GM18907 (cell line): ENCODE measurements around the gene ZDBF2.
A peak's percentile ranks its signal among the peaks of the same experiment; 100 is the strongest.
"Not testable (repeated sequence)": the region's sequence is repeated elsewhere in the genome, so short reads cannot be mapped to it uniquely, and the experiment has no call there.

Experiments
- ATAC-seq: cut with Tn5 transposase; IDR thresholded peaks from one replicate; pipeline ENCODE4 v1.9.1; 2021; ENCODE audit warnings: mild to moderate bottlenecking, moderate library complexity; ENCODE audit not compliant: unreplicated experiment

ZDBF2 gene

GRCh38 chr2:206316141-206316540, 41.7 kb downstream of the ZDBF2 start:
- no peak for ATAC-seq

- no peak for ATAC-seq
Observed at GRCh38 chr2:206323033-206323432, 48.6 kb downstream of the ZDBF2 start.

- ATAC-seq: no peak
Observed at GRCh38 chr2:206323486-206323885, 49.0 kb downstream of the ZDBF2 start.

- no peak for ATAC-seq
Observed at GRCh38 chr2:206324869-206325268, 50.4 kb downstream of the ZDBF2 start.

GRCh38 chr2:206328974-206329373, 54.5 kb downstream of the ZDBF2 start:
- ATAC-seq: no peak

GRCh38 chr2:206336861-206337260, 62.4 kb downstream of the ZDBF2 start:
- ATAC-seq: no peak

GRCh38 chr2:206337956-206338355, 63.5 kb downstream of the ZDBF2 start:
- no peak for ATAC-seq

- no peak for ATAC-seq
Observed at GRCh38 chr2:206341396-206341795, 66.9 kb downstream of the ZDBF2 start.

- no peak for ATAC-seq
Observed at GRCh38 chr2:206343144-206343543, 68.7 kb downstream of the ZDBF2 start.

- no peak for ATAC-seq
Observed at GRCh38 chr2:206343816-206344215, 69.4 kb downstream of the ZDBF2 start.

- no peak for ATAC-seq
Observed at GRCh38 chr2:206345606-206346005, 71.1 kb downstream of the ZDBF2 start.

- no peak for ATAC-seq
Observed at GRCh38 chr2:206349375-206349774, 74.9 kb downstream of the ZDBF2 start.

- no peak for ATAC-seq
Observed at GRCh38 chr2:206352571-206352970, 78.1 kb downstream of the ZDBF2 start.

- peak; percentile 54 for ATAC-seq
Observed at GRCh38 chr2:206353685-206354084, 79.2 kb downstream of the ZDBF2 start.

GRCh38 chr2:206354129-206354528, 79.7 kb downstream of the ZDBF2 start:
- ATAC-seq: no peak

- not testable (repeated sequence) for ATAC-seq
Observed at GRCh38 chr2:206356840-206357239, 82.4 kb downstream of the ZDBF2 start.

- not testable (repeated sequence) for ATAC-seq
Observed at GRCh38 chr2:206360840-206361239, 86.4 kb downstream of the ZDBF2 start.

- ATAC-seq: peak; percentile 74
Observed at GRCh38 chr2:206361407-206362045, 87.1 kb downstream of the ZDBF2 start.
